Measurements from ENCODE around the gene SPSB1.

The SPSB1 gene

GRCh38 chr1:9391620-9392019 is 98.9 kb downstream of the SPSB1 start:
- no peak for DNase-seq (ENCODE audit: low read depth)

- no peak for DNase-seq (ENCODE audit: low read depth)
Measured at GRCh38 chr1:9394010-9394409, 101.3 kb downstream of the SPSB1 start.

GRCh38 chr1:9395018-9395417 is 102.3 kb downstream of the SPSB1 start:
- DNase-seq (ENCODE audit: low read depth), result no peak

- DNase-seq (ENCODE audit: low read depth), result no peak
Measured at GRCh38 chr1:9397047-9397446, 104.4 kb downstream of the SPSB1 start.

- DNase-seq (ENCODE audit: low read depth), result no peak
Measured at GRCh38 chr1:9397997-9398526, 105.4 kb downstream of the SPSB1 start.

GRCh38 chr1:9399510-9400424 is 107.1 kb downstream of the SPSB1 start:
- DNase-seq (ENCODE audit: low read depth), result no peak

GRCh38 chr1:9400425-9401079 is 107.9 kb downstream of the SPSB1 start:
- DNase-seq (ENCODE audit: low read depth), result no peak

GRCh38 chr1:9401080-9401453 is 108.4 kb downstream of the SPSB1 start:
- DNase-seq (ENCODE audit: low read depth), result no peak

GRCh38 chr1:9402256-9402616 is 109.5 kb downstream of the SPSB1 start:
- no peak for DNase-seq (ENCODE audit: low read depth)

- DNase-seq (ENCODE audit: low read depth), result no peak
Measured at GRCh38 chr1:9402717-9403225, 110.1 kb downstream of the SPSB1 start.

GRCh38 chr1:9404117-9404914 is 111.6 kb downstream of the SPSB1 start:
- DNase-seq (ENCODE audit: low read depth), result no peak

- no peak for DNase-seq (ENCODE audit: low read depth)
Measured at GRCh38 chr1:9406111-9406510, 113.4 kb downstream of the SPSB1 start.

- peak; percentile 51 for DNase-seq (ENCODE audit: low read depth)
Measured at GRCh38 chr1:9410737-9411297, 118.1 kb downstream of the SPSB1 start.

GRCh38 chr1:9413071-9413876 is 120.6 kb downstream of the SPSB1 start:
- DNase-seq (ENCODE audit: low read depth), result peak; percentile 71

- peak; percentile 19 for DNase-seq (ENCODE audit: low read depth)
Measured at GRCh38 chr1:9413877-9414213, 121.2 kb downstream of the SPSB1 start.

GRCh38 chr1:9416506-9416905 is 123.8 kb downstream of the SPSB1 start:
- DNase-seq (ENCODE audit: low read depth), result no peak

- DNase-seq (ENCODE audit: low read depth), result no peak
Measured at GRCh38 chr1:9416918-9417500, 124.3 kb downstream of the SPSB1 start.

- no peak for DNase-seq (ENCODE audit: low read depth)
Measured at GRCh38 chr1:9417695-9418094, 125.0 kb downstream of the SPSB1 start.

- DNase-seq (ENCODE audit: low read depth), result no peak
Measured at GRCh38 chr1:9418851-9419250, 126.2 kb downstream of the SPSB1 start.

All from GM04504 (cell line).